Keratinocyte (primary cell): ENCODE data around the gene CMTR1. TPM values are rescaled to one million over a fixed set of nuclear protein-coding genes. Genes with fewer than 3 reads are reported as not detected.

ENCODE experiments used
- DNase-seq: peaks from one replicate; pipeline ENCODE4 v3.0.0-alpha.2; 2011; ENCODE audit warnings: low read depth, missing footprints, low spot score
- FAIRE-seq: peaks from 2 replicates; lab custom pipeline; 2011; peaks lifted over from hg19 to GRCh38; lab: Jason Lieb, UNC
- H2AFZ ChIP-seq: 2 replicates; pipeline ENCODE4 v1.6.0; 2012; ENCODE audit warnings: low read length, control low read depth, inconsistent platforms; ENCODE audit not compliant: control insufficient read depth
- H3K27ac ChIP-seq: 2 replicates; pipeline ENCODE4 v1.5.1; 2011; ENCODE audit warnings: low read length; ENCODE audit not compliant: control insufficient read depth, insufficient read depth
- H3K27me3 ChIP-seq: 3 replicates; pipeline ENCODE4 v1.6.0; 2011; ENCODE audit warnings: low read length; ENCODE audit not compliant: control insufficient read depth, insufficient read depth; ENCODE audit errors: extremely low read depth
- H3K36me3 ChIP-seq, 2 experiments: 2 replicates in 1 of 2; 3 replicates in 1 of 2; pipeline ENCODE4 v1.5.1; 2011; ENCODE audit warnings: low read length in 2 of 2, mild to moderate bottlenecking in 1 of 2; ENCODE audit not compliant: control insufficient read depth in 2 of 2, insufficient read depth in 2 of 2; ENCODE audit errors: extremely low read depth in 1 of 2
- H3K4me1 ChIP-seq: 3 replicates; pipeline ENCODE4 v1.5.1; 2011; ENCODE audit warnings: low read length; ENCODE audit not compliant: control insufficient read depth, insufficient read depth; ENCODE audit errors: extremely low read depth
- H3K4me2 ChIP-seq: 3 replicates; pipeline ENCODE4 v1.6.0; 2011; ENCODE audit warnings: low read depth, low read length; ENCODE audit not compliant: control insufficient read depth, insufficient read depth; ENCODE audit errors: extremely low read depth
- H3K4me3 ChIP-seq, 3 experiments: fragments of 200-600 bp in 1 of 3; sonication (generic) in 1 of 3; 2 replicates in 2 of 3; 3 replicates in 1 of 3; pipeline ENCODE4 v1.5.1; 2011 to 2016; ENCODE audit warnings: low read length in 3 of 3, mild to moderate bottlenecking in 3 of 3, control low read depth in 2 of 3, inconsistent platforms in 1 of 3, low read depth in 1 of 3, mixed read lengths in 1 of 3, mixed run types in 1 of 3, moderate library complexity in 1 of 3; ENCODE audit not compliant: control insufficient read depth in 2 of 3, insufficient read depth in 2 of 3; ENCODE audit errors: extremely low read depth in 1 of 3
- H3K79me2 ChIP-seq: 2 replicates; pipeline ENCODE4 v1.6.0; 2012; ENCODE audit warnings: low read length; ENCODE audit not compliant: control insufficient read depth, insufficient read depth
- H3K9ac ChIP-seq: 3 replicates; pipeline ENCODE4 v1.6.0; 2011; ENCODE audit warnings: low read length; ENCODE audit not compliant: control insufficient read depth, insufficient read depth; ENCODE audit errors: extremely low read depth
- H3K9me1 ChIP-seq: 3 replicates; pipeline ENCODE4 v1.6.0; 2011; ENCODE audit warnings: low read length; ENCODE audit not compliant: control insufficient read depth, insufficient read depth; ENCODE audit errors: extremely low read depth
- H3K9me3 ChIP-seq: 2 replicates; pipeline ENCODE4 v1.5.1; 2012; ENCODE audit warnings: low read depth, low read length; ENCODE audit not compliant: control insufficient read depth
- H4K20me1 ChIP-seq: 3 replicates; pipeline ENCODE4 v1.6.0; 2011; ENCODE audit warnings: low read length; ENCODE audit not compliant: control insufficient read depth, insufficient read depth; ENCODE audit errors: extremely low read depth
- CTCF ChIP-seq, 3 experiments: IDR thresholded peaks in 1 of 3; conservative IDR thresholded peaks in 1 of 3; optimal IDR thresholded peaks in 1 of 3; 2 replicates in 2 of 3; 3 replicates in 1 of 3; pipeline versions ENCODE3 to v1.5.1; 2011; ENCODE audit warnings: low read length in 3 of 3, mild to moderate bottlenecking in 3 of 3, moderate library complexity in 2 of 3, control low read depth in 1 of 3, inconsistent platforms in 1 of 3; ENCODE audit not compliant: insufficient read depth in 2 of 3; ENCODE audit errors: extremely low read depth in 1 of 3
- EZH2 ChIP-seq: IDR thresholded peaks from one replicate; pipeline ENCODE4 v1.6.1; 2012; ENCODE audit warnings: inconsistent platforms, mild to moderate bottlenecking, low read length, moderate library complexity
- dilution Hi-C: fragments of 300-500 bp; cut with MboI; formaldehyde crosslinking; loops from one replicate; pipeline ENCODE4 v1.7.0; 2020; ENCODE audit warnings: low sequenced_read_pairs; ENCODE audit not compliant: extremely low pct_ligation_motif_present
- polyA plus RNA-seq, 5 experiments: library from polyadenylated mRNA; depleted of rRNA in 3 of 5; stranded (reverse) in 3 of 5; stranded (forward) in 1 of 5; unstranded in 1 of 5; fragments of >200 nt; gene quantifications; 1 replicate in 1 of 5; 2 replicates in 3 of 5; 3 replicates in 1 of 5; pipeline versions ENCODE4 v1.2.1 to v1.2.3, GENCODE V29; 2011 to 2012; ENCODE audit warnings: missing spikeins in 2 of 5, low read depth in 1 of 5, low replicate concordance in 1 of 5

Gene CMTR1
- polyA plus RNA-seq, 1 donor (not counting 4 experiments of a cell fraction or from before 2014, with no cell fraction given) = 24.6 TPM

GRCh38 chr6:37520926-37521325, 87.9 kb downstream of the CMTR1 start:
- Histone ChIP-seq H3K9me1 (no peaks in the 10 kb centered on the region), H3K27ac (no peak overlapping the region), H3K9me3 (no peaks in the 10 kb centered on the region), H3K4me1 (peaks cover 2% of the 10 kb centered on the region), H4K20me1 (no peaks in the 10 kb centered on the region), H3K27me3 (peaks cover 8% of the 10 kb centered on the region), H3K4me3 (no peak overlapping the region), H3K36me3 (no peaks in the 10 kb centered on the region), H3K4me2 (no peak overlapping the region), H3K79me2 (no peaks in the 10 kb centered on the region), H2AFZ (no peak overlapping the region), H3K9ac (no peak overlapping the region)
- TF ChIP-seq CTCF (optimal IDR thresholded peaks at IDR 0.05 in 1 of 3, IDR thresholded peaks at IDR 0.05 in 1 of 3, conservative IDR thresholded peaks at IDR 0.05 in 1 of 3; ENCODE audit: extremely low read depth in 1 of 3, insufficient read depth in 2 of 3, low read length in 3 of 3) (no peak), EZH2 (no peak)
- FAIRE-seq (no peak), DNase-seq (no peak)
- dilution Hi-C loops = no loop called here

GRCh38 chr6:37521674-37522073, 88.7 kb downstream of the CMTR1 start:
- Histone ChIP-seq H2AFZ (no peak overlapping the region), H3K27me3 (peaks cover 8% of the 10 kb centered on the region), H3K27ac (no peak overlapping the region), H3K9ac (no peak overlapping the region), H3K79me2 (no peaks in the 10 kb centered on the region), H3K4me2 (no peak overlapping the region), H3K4me3 (no peak overlapping the region), H4K20me1 (no peaks in the 10 kb centered on the region), H3K36me3 (no peaks in the 10 kb centered on the region), H3K4me1 (no peaks in the 10 kb centered on the region), H3K9me1 (no peaks in the 10 kb centered on the region), H3K9me3 (no peaks in the 10 kb centered on the region)
- no peak for TF ChIP-seq EZH2
- TF ChIP-seq CTCF (optimal IDR thresholded peaks at IDR 0.05 in 1 of 3, IDR thresholded peaks at IDR 0.05 in 1 of 3, conservative IDR thresholded peaks at IDR 0.05 in 1 of 3; ENCODE audit: extremely low read depth in 1 of 3, insufficient read depth in 2 of 3, low read length in 3 of 3) = no peak
- DNase-seq (no peak), FAIRE-seq (no peak)
- dilution Hi-C loops = no loop called here
